ENCODE results near the gene CD99. TPM values are rescaled to one million over a fixed set of nuclear protein-coding genes. Genes with fewer than 3 reads are reported as not detected.
"Not testable (repeated sequence)": the region's sequence is repeated elsewhere in the genome, so short reads cannot be mapped to it uniquely, and the experiment has no call there.

Gene CD99
- total and polyA plus RNA-seq, 8 donors = 64.5 to 432 (median 134) TPM

DNA sequence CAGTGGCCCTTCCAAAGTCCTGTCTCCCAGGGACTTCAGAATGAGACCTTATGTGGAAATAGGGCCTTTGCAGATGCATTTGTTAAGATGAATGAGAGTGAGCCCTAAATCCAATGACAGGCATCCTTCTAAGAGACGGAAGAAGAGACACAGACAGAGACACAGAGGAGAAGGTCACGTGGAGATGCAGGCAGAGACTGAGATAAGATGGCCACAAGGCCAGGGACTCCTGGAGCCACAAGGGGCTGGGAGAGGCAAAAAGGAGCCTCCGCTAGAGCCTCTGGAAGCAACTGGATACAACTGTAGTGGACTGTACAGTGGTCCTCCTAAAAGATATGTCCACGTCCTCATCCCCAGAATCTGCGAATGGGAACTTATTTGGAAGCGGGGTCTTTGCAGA lies 19.0 kb upstream of the CD99 start:
- no peaks in the 10 kb centered on the region for H3K4me1 ChIP-seq
- intact Hi-C loops (cut with DNase I) = no loop called here
- H3K36me3 ChIP-seq = no peaks in the 10 kb centered on the region
- H3K4me3 ChIP-seq = no peak overlapping the region
- WGBS, 2 donors = 95 to 97% methylated on average over 6 of the region's 6 CpGs
- no peaks in the 10 kb centered on the region for H3K27me3 ChIP-seq
- no peak overlapping the region for H3K27ac ChIP-seq
- H3K9me3 ChIP-seq = no peaks in the 10 kb centered on the region
- FAIRE-seq (no peak), ATAC-seq (no peak), DNase-seq (no peak)
- TF ChIP-seq, protein P1, sequence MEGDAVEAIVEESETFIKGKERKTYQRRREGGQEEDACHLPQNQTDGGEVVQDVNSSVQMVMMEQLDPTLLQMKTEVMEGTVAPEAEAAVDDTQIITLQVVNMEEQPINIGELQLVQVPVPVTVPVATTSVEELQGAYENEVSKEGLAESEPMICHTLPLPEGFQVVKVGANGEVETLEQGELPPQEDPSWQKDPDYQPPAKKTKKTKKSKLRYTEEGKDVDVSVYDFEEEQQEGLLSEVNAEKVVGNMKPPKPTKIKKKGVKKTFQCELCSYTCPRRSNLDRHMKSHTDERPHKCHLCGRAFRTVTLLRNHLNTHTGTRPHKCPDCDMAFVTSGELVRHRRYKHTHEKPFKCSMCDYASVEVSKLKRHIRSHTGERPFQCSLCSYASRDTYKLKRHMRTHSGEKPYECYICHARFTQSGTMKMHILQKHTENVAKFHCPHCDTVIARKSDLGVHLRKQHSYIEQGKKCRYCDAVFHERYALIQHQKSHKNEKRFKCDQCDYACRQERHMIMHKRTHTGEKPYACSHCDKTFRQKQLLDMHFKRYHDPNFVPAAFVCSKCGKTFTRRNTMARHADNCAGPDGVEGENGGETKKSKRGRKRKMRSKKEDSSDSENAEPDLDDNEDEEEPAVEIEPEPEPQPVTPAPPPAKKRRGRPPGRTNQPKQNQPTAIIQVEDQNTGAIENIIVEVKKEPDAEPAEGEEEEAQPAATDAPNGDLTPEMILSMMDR (IDR thresholded peaks at IDR 0.05) = no peak

DNA sequence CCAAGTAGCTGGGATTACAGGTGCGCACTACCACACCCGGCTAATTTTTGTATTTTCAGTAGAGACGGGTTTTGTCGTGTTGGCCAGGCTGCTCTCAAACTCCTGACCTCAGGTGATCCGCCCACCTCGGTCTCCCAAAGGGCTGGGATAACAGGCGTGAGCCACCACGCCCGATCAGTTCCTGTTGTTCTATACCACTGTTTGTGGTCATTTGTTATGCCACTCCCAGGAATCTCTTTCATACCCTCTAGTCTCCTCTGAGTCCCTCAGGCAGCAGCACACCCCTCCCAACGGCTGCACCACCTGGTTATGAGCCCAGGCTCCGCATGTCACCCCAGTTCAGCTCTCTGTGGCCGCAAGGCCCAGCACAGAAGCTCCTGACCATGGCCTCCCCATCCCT lies 17.5 kb upstream of the CD99 start:
- intact Hi-C loops (cut with DNase I) = no loop called here
- 92 to 94% methylated on average over 12 of the region's 12 CpGs for WGBS, 2 donors
- Histone ChIP-seq H3K4me1 (no peaks in the 10 kb centered on the region), H3K27ac (no peak overlapping the region), H3K4me3 (no peak overlapping the region), H3K36me3 (no peaks in the 10 kb centered on the region), H3K27me3 (no peaks in the 10 kb centered on the region), H3K9me3 (no peaks in the 10 kb centered on the region)
- FAIRE-seq (no peak), DNase-seq (no peak), ATAC-seq (no peak)
- TF ChIP-seq, protein P1 (IDR thresholded peaks at IDR 0.05) = no peak

DNA sequence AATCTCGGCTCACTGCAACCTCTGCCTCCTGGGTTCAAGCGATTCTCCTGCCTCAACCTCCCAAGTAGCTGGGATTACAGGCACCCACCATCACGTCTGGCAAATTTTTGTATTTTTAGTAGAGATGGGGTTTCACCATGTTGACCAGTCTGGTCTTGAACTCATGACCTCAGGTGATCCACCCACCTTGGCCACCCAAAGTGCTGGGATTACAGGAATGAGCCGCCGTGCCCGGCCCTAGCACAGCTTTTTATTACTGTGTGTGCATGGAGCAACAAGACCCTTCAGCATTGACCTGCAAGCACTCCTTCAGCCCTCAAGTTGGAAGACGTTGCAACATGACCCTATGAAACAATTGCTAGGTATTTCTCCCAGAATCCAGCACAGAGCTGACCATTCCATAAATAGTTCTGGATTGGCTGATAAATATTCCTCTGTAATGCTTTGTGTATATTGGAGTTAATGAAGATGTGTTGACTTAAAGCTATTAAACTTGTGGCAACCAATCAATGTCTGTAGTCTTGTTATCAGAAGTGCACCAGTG lies 15.4 kb upstream of the CD99 start:
- H3K27ac ChIP-seq; FAIRE-seq; DNase-seq; H3K4me3 ChIP-seq; intact Hi-C loops (cut with DNase I); H3K36me3 ChIP-seq; H3K27me3 ChIP-seq; H3K9me3 ChIP-seq; H3K4me1 ChIP-seq; ATAC-seq: not testable (repeated sequence)
- WGBS, 2 donors = 90 to 95% methylated on average over 7 of the region's 7 CpGs

GRCh38 chrX:2676794-2677675 lies 14.1 kb upstream of the CD99 start:
- DNase-seq (no peak), FAIRE-seq (no peak), ATAC-seq (no peak)
- Histone ChIP-seq H3K27ac (no peak overlapping the region), H3K4me1 (no peaks in the 10 kb centered on the region), H3K36me3 (no peaks in the 10 kb centered on the region), H3K9me3 (no peaks in the 10 kb centered on the region), H3K4me3 (no peak overlapping the region), H3K27me3 (no peaks in the 10 kb centered on the region)
- TF ChIP-seq, protein P1 (IDR thresholded peaks at IDR 0.05) = no peak
- intact Hi-C loops (cut with DNase I) = no loop called here
- 53 to 54% methylated on average over 7 of the region's 7 CpGs for WGBS, 2 donors

GRCh38 chrX:2677764-2678163 lies 13.3 kb upstream of the CD99 start:
- Histone ChIP-seq H3K9me3 (no peaks in the 10 kb centered on the region), H3K36me3 (no peaks in the 10 kb centered on the region), H3K4me1 (no peaks in the 10 kb centered on the region), H3K4me3 (no peak overlapping the region), H3K27ac (no peak overlapping the region), H3K27me3 (no peaks in the 10 kb centered on the region)
- 53 to 68% methylated on average over 10 of the region's 10 CpGs for WGBS, 2 donors
- DNase-seq (peak; percentile 75 to 92 (median 86)), ATAC-seq (peak; percentile 98 to 99 (median 99)), FAIRE-seq (no peak)
- intact Hi-C loops (cut with DNase I) = no loop called here
- TF ChIP-seq, protein P1 (IDR thresholded peaks at IDR 0.05) = no peak
